Measurements from ENCODE around the gene TMEM208. TPM values are rescaled to one million over a fixed set of nuclear protein-coding genes. Genes with fewer than 3 reads are reported as not detected.

The TMEM208 gene
- total and polyA plus RNA-seq, 2 of the 13 experiments (the other 11 are each of a cell fraction or from before 2014, with no cell fraction given) = 58.8 to 72.9 TPM

DNA sequence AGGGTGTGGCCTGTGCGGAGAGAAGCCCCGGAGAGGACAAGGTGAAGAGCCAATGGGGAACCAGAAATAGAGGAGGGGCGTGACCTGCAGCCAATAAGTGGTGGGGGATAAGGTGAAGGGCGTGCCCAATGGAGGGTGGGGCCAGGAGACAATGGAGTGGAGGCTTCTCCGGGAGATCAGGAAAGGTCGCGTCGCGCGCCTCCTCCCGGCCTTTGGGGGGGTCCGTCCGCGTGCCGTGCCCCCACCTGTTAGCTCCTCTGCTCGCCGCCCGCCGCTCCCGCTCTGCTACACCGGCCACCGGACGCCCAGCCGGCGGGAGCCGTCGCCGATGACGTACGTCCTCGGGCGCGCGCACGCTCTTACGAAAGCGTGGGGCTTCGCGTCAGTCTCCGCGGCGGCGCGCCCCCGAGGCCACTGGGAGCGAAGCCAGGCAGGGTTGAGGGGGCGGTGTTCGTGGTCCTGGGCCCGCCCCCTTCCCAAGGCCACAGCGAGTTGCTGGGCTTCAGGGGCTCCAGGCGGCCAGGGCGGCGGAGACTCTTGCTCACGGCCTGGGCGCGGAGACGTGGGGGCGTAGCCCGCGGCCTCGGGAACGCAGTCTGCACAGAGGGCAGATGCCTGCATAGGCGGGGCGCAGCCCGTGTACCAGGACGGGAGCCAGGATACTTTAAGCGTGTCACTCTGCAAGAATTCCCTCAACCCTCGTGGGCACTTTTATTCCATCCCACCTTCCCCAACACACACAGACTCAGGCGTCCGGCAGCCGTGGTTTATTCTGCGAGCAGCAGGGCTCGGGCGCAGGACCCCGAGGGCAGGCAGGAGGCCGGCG lies 43.1 kb upstream of the TMEM208 start, which contains the start of gene MATCAP1 (continued):
- TF ChIP-seq ZNF225 (CRISPR knock-in tag; IDR thresholded peaks at IDR 0.05) (0 out of 2 replicates have a peak, but pooled peaks have one; percentile 16), KMT2B (CRISPR knock-in tag; IDR thresholded peaks at IDR 0.05) (peak; percentile 93), ZBTB46 (CRISPR knock-in tag; IDR thresholded peaks at IDR 0.05; ENCODE audit: borderline replicate concordance) (no peak), ZNF770 (CRISPR knock-in tag; IDR thresholded peaks at IDR 0.05) (0 out of 2 replicates have a peak, but pooled peaks have one; percentile 47), YEATS4 (CRISPR knock-in tag; IDR thresholded peaks at IDR 0.05; ENCODE audit: borderline replicate concordance) (peak; percentile 90; the same call in 1 of the 2 replicates), MATR3 (CRISPR knock-in tag; IDR thresholded peaks at IDR 0.05) (0 out of 2 replicates have a peak, but pooled peaks have one; percentile 71), JDP2 (CRISPR knock-in tag; IDR thresholded peaks at IDR 0.05; ENCODE audit: borderline replicate concordance) (no peak), BRD4 (CRISPR knock-in tag; IDR thresholded peaks at IDR 0.05) (no peak; the same call in 1 of the 2 replicates), ZNF619 (CRISPR knock-in tag; IDR thresholded peaks at IDR 0.05) (0 out of 2 replicates have a peak, but pooled peaks have one; percentile 72), TBX3 (IDR thresholded peaks at IDR 0.05; ENCODE audit: borderline replicate concordance) (no peak), HMGA1 (CRISPR knock-in tag; conservative IDR thresholded peaks at IDR 0.05) (no peak), RARG (CRISPR knock-in tag; IDR thresholded peaks at IDR 0.05; ENCODE audit: low read depth) (no peak), RXRA (CRISPR knock-in tag; IDR thresholded peaks at IDR 0.05) (peak; percentile 82), ZNF720 (CRISPR knock-in tag; IDR thresholded peaks at IDR 0.05) (no peak), MLXIP (CRISPR knock-in tag; IDR thresholded peaks at IDR 0.05; ENCODE audit: borderline replicate concordance) (no peak), ZFP36L2 (CRISPR knock-in tag; IDR thresholded peaks at IDR 0.05) (no peak), ZBTB21 (CRISPR knock-in tag; IDR thresholded peaks at IDR 0.05) (peak; percentile 90), NCOA2 (CRISPR knock-in tag; IDR thresholded peaks at IDR 0.05) (peak; percentile 35; the same call in 1 of the 2 replicates), NFRKB (IDR thresholded peaks at IDR 0.05) (no peak)
- TF ChIP-seq, protein P1, sequence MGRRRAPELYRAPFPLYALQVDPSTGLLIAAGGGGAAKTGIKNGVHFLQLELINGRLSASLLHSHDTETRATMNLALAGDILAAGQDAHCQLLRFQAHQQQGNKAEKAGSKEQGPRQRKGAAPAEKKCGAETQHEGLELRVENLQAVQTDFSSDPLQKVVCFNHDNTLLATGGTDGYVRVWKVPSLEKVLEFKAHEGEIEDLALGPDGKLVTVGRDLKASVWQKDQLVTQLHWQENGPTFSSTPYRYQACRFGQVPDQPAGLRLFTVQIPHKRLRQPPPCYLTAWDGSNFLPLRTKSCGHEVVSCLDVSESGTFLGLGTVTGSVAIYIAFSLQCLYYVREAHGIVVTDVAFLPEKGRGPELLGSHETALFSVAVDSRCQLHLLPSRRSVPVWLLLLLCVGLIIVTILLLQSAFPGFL (CRISPR knock-in tag; IDR thresholded peaks at IDR 0.05) = no peak

Measured in HepG2 (cell line).